Erythroblast (primary cell): ENCODE measurements around the gene COL5A1.

Experiments
- GATA1 ChIP-seq: IDR thresholded peaks from 2 replicates; pipeline ENCODE4 v1.6.1; 2011; ENCODE audit warnings: low read depth, mild to moderate bottlenecking, control low read depth, low read length, moderate library complexity
- POLR2A ChIP-seq: IDR thresholded peaks from 2 replicates; pipeline ENCODE4 v1.6.1; 2011; ENCODE audit warnings: mild to moderate bottlenecking, low read length

- TF ChIP-seq POLR2A = no peak
- no peak for TF ChIP-seq GATA1
These were observed 244.2 kb downstream of the COL5A1 start for GRCh38 chr9:134885679-134886412.
